ENCODE results near the gene CNBP. TPM values are rescaled to one million over a fixed set of nuclear protein-coding genes. Genes with fewer than 3 reads are reported as not detected.
A peak's percentile ranks its signal among the peaks of the same experiment; 100 is the strongest.

The CNBP gene
- total and polyA plus RNA-seq, 2 donors (not counting 3 experiments of a cell fraction or from before 2014, with no cell fraction given): 196 to 205 TPM

DNA sequence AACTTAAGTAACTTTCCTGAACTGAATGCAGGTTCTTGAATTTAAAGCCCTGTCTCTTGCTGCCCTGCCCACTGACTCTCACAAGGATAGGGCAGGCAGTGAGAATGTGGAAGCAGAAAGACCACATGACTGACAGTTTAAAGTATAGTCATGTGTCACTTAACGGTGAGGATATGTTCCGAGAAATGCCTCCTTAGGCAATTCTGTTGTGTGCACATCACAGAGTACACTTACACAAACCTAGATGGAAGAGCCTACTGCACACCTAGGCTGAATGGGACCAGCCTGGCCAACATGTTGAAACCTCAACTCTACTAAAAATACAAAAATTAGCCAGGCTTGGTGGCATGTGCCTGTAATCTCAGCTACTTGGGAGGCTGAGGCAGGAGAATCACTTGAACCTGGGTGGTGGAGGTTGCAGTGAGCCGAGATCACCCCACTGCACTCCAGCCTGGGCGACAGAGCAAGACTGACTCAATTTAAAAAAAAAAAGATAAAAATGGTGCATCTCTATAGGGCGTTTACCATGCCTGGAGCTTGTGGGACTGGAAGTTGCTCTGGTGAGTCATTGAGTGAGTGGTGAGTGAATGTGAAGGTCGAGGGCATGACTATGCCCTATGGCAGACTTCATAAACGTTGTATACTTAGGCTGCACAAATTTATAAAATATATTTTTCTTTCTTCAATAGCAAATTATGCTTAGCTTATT, 46.8 kb upstream of the CNBP start:
- CTCF ChIA-PET: interaction anchor here (1.2 to 1.6 kb wide), 3 partner anchors 15 to 260 kb away, joined by 6 to 15 read pairs (median 9); partner anchors contain the start of gene ISY1
- Histone ChIP-seq H3K4me1 (ENCODE audit: control insufficient read depth, extremely low read depth, insufficient read depth, low read length) (peaks cover 35% of the 10 kb centered on the region), H3K27me3 (ENCODE audit: control insufficient read depth in 2 of 2, insufficient read depth in 2 of 2, low read length in 2 of 2) (no peaks in the 10 kb centered on the region), H3K4me2 (ENCODE audit: insufficient read depth, low read length) (no peak overlapping the region), H3K9ac (replicated peaks; ENCODE audit: extremely low read depth, insufficient read depth, low read length) (no peak overlapping the region), H3K79me2 (ENCODE audit: control insufficient read depth, insufficient read depth, low read length) (no peaks in the 10 kb centered on the region), H3K36me3 (ENCODE audit: control insufficient read depth in 2 of 2, extremely low read depth in 1 of 2, insufficient read depth in 2 of 2, low read length in 2 of 2) (no peaks in the 10 kb centered on the region), H3K9me1 (replicated peaks; ENCODE audit: control insufficient read depth, extremely low read depth, insufficient read depth, low read length) (no peaks in the 10 kb centered on the region), H4K20me1 (replicated peaks; ENCODE audit: control insufficient read depth, extremely low read depth, insufficient read depth, low read length) (no peaks in the 10 kb centered on the region), H3K4me3 (replicated peaks in 1 of 3; ENCODE audit: insufficient read depth in 1 of 3, low read depth in 1 of 3, low read length in 3 of 3) (no peak overlapping the region), H3K27ac (ENCODE audit: insufficient read depth, low read depth, low read length) (no peak overlapping the region), H3K9me3 (replicated peaks; ENCODE audit: control insufficient read depth, insufficient read depth, low read length) (no peaks in the 10 kb centered on the region), H2AFZ (ENCODE audit: low read depth, low read length) (no peak overlapping the region)
- no TSS peak for BruUV-seq (replicated peaks)
- FAIRE-seq (peak; percentile 77), DNase-seq (ENCODE audit: low read depth, low spot score) (peak; percentile 46)
- dilution Hi-C loops (cut with MboI; ENCODE audit: extremely low pct_ligation_motif_present, low sequenced_read_pairs): no loop called here
- TF ChIP-seq GATA2 (IDR thresholded peaks at IDR 0.05; ENCODE audit: insufficient read depth, insufficient read length, low read depth, low read length) (no peak), POLR2A (IDR thresholded peaks at IDR 0.05; ENCODE audit: low read depth, low read length) (no peak), FOS (IDR thresholded peaks at IDR 0.05; ENCODE audit: borderline replicate concordance, insufficient read depth, low read length) (peak; percentile 93), JUN (IDR thresholded peaks at IDR 0.05; ENCODE audit: borderline replicate concordance, insufficient read depth, insufficient read length, low read depth) (peak; percentile 50), EZH2 (IDR thresholded peaks at IDR 0.05; ENCODE audit: borderline replicate concordance, low read depth, low read length, severe bottlenecking) (no peak), POLR2AphosphoS5 (IDR thresholded peaks at IDR 0.05; ENCODE audit: insufficient read depth, low read depth, low read length) (no peak), MYC (IDR thresholded peaks at IDR 0.05; ENCODE audit: low read depth, low read length) (no peak)
- TF ChIP-seq, protein P1, sequence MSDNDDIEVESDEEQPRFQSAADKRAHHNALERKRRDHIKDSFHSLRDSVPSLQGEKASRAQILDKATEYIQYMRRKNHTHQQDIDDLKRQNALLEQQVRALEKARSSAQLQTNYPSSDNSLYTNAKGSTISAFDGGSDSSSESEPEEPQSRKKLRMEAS (IDR thresholded peaks at IDR 0.05; ENCODE audit: insufficient read depth, insufficient read length): no peak
- TF ChIP-seq, protein P2, sequence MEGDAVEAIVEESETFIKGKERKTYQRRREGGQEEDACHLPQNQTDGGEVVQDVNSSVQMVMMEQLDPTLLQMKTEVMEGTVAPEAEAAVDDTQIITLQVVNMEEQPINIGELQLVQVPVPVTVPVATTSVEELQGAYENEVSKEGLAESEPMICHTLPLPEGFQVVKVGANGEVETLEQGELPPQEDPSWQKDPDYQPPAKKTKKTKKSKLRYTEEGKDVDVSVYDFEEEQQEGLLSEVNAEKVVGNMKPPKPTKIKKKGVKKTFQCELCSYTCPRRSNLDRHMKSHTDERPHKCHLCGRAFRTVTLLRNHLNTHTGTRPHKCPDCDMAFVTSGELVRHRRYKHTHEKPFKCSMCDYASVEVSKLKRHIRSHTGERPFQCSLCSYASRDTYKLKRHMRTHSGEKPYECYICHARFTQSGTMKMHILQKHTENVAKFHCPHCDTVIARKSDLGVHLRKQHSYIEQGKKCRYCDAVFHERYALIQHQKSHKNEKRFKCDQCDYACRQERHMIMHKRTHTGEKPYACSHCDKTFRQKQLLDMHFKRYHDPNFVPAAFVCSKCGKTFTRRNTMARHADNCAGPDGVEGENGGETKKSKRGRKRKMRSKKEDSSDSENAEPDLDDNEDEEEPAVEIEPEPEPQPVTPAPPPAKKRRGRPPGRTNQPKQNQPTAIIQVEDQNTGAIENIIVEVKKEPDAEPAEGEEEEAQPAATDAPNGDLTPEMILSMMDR (IDR thresholded peaks at IDR 0.05; ENCODE audit: extremely low read depth in 1 of 2, insufficient read depth in 1 of 2, low read depth in 1 of 2, low read length in 2 of 2): no peak
- intact Hi-C loops (cut with micrococcal nuclease): no loop called here
- POLR2A ChIA-PET: no interaction called here

Data from endothelial cell of umbilical vein (primary cell).